ENCODE results near the gene CCDC150.

DNA sequence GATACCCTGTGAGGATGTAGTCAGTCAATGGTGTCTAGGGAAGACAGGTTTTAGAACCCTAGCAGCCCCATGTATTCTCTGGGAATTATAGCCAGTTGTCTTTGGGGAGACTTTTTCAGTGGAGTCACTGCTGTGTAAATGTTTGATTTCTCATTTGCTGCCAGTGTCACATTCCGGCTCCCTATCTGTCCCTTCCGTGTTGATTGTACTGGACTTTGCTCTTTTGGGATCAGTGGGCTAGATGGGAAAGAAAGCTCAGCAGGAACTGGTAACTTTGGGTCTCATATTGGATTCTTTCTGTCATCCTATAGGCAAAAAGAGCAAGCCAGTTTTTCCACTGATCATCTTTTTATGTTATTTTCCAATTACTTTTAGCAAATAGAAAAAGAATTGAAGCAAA lies 89.9 kb downstream of the CCDC150 start:
- TF ChIP-seq, protein P1, sequence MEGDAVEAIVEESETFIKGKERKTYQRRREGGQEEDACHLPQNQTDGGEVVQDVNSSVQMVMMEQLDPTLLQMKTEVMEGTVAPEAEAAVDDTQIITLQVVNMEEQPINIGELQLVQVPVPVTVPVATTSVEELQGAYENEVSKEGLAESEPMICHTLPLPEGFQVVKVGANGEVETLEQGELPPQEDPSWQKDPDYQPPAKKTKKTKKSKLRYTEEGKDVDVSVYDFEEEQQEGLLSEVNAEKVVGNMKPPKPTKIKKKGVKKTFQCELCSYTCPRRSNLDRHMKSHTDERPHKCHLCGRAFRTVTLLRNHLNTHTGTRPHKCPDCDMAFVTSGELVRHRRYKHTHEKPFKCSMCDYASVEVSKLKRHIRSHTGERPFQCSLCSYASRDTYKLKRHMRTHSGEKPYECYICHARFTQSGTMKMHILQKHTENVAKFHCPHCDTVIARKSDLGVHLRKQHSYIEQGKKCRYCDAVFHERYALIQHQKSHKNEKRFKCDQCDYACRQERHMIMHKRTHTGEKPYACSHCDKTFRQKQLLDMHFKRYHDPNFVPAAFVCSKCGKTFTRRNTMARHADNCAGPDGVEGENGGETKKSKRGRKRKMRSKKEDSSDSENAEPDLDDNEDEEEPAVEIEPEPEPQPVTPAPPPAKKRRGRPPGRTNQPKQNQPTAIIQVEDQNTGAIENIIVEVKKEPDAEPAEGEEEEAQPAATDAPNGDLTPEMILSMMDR (conservative IDR thresholded peaks at IDR 0.05 in 1 of 2, IDR thresholded peaks at IDR 0.05 in 1 of 2; ENCODE audit: extremely low read depth in 1 of 2, insufficient read depth in 1 of 2, low read depth in 1 of 2, low read length in 2 of 2) = no peak
- TF ChIP-seq EZH2 (IDR thresholded peaks at IDR 0.05; ENCODE audit: borderline replicate concordance, low read length) = no peak
